Liver (tissue), 9 donors: ENCODE measurements around the gene PRKCH. TPM values are rescaled to one million over a fixed set of nuclear protein-coding genes. Genes with fewer than 3 reads are reported as not detected.

Experiments
- DNase-seq: peaks from one replicate; pipeline ENCODE4 v3.0.0-alpha.2; 2017; ENCODE audit warnings: low spot score
- H3K27ac ChIP-seq, 2 donors: one replicate each; pipeline ENCODE4 v1.7.0; 2013; ENCODE audit warnings: inconsistent platforms in 2 of 2, low read length in 2 of 2, control low read depth in 1 of 2, low read depth in 1 of 2, mild to moderate bottlenecking in 1 of 2
- H3K27me3 ChIP-seq, 4 donors: one replicate each; pipeline versions ENCODE4 v1.6.1 to v1.7.0; 2013; ENCODE audit warnings: low read length in 3 of 4, inconsistent platforms in 1 of 4, mild to moderate bottlenecking in 1 of 4, moderate library complexity in 1 of 4; ENCODE audit not compliant: control insufficient read depth in 4 of 4, insufficient read depth in 4 of 4
- H3K36me3 ChIP-seq, 4 donors: one replicate each; pipeline versions ENCODE4 v1.6.1 to v1.7.0; 2013; ENCODE audit warnings: low read length in 3 of 4, mild to moderate bottlenecking in 3 of 4, low read depth in 1 of 4, moderate library complexity in 1 of 4; ENCODE audit not compliant: control insufficient read depth in 4 of 4, insufficient read depth in 3 of 4
- H3K4me1 ChIP-seq, 4 donors: one replicate each; pipeline versions ENCODE4 v1.6.1 to v1.7.0; 2013; ENCODE audit warnings: low read length in 3 of 4, mild to moderate bottlenecking in 3 of 4, moderate library complexity in 1 of 4; ENCODE audit not compliant: control insufficient read depth in 4 of 4, insufficient read depth in 4 of 4
- H3K4me3 ChIP-seq, 3 donors: one replicate each; pipeline versions ENCODE4 v1.6.1 to v1.7.0; 2013; ENCODE audit warnings: low read length in 3 of 3, control low read depth in 1 of 3, low read depth in 1 of 3, mild to moderate bottlenecking in 1 of 3
- H3K9ac ChIP-seq, 2 donors: one replicate each; pipeline ENCODE4 v1.7.0; 2013; ENCODE audit warnings: low read length in 2 of 2, mild to moderate bottlenecking in 2 of 2, moderate library complexity in 2 of 2, control low read depth in 1 of 2, low read depth in 1 of 2
- H3K9me3 ChIP-seq, 4 donors: one replicate each; pipeline versions ENCODE4 v1.6.1 to v1.7.0; 2013; ENCODE audit warnings: low read length in 3 of 4; ENCODE audit not compliant: control insufficient read depth in 4 of 4
- ATF3 ChIP-seq: IDR thresholded peaks from 2 replicates; pipeline ENCODE4 v1.6.1; 2016; ENCODE audit warnings: antibody characterized with exemption
- CTCF ChIP-seq: fragments of 150-350 bp; IDR thresholded peaks from 2 replicates; pipeline ENCODE4 v1.5.1; 2017; ENCODE audit warnings: improper control_type of control experiment, low read depth, low read length; ENCODE audit not compliant: missing input control
- EGR1 ChIP-seq, 2 donors: IDR thresholded peaks; 2 replicates each; pipeline ENCODE4 v1.6.1; 2016 to 2018; ENCODE audit warnings: antibody characterized with exemption in 2 of 2, low read depth in 2 of 2
- FOXA2 ChIP-seq: IDR thresholded peaks from 2 replicates; pipeline ENCODE4 v1.6.1; 2016; ENCODE audit warnings: antibody characterized with exemption
- HNF4G ChIP-seq: IDR thresholded peaks from 2 replicates; pipeline ENCODE4 v1.6.1; 2016; ENCODE audit warnings: antibody characterized with exemption
- NR2F2 ChIP-seq: IDR thresholded peaks from 2 replicates; pipeline ENCODE4 v1.6.1; 2016; ENCODE audit warnings: antibody characterized with exemption
- RXRA ChIP-seq, 2 donors: IDR thresholded peaks; 2 replicates each; pipeline ENCODE4 v1.6.1; 2017 to 2018; ENCODE audit warnings: antibody characterized with exemption in 2 of 2, mild to moderate bottlenecking in 1 of 2
- SP1 ChIP-seq: IDR thresholded peaks from 2 replicates; pipeline ENCODE4 v1.6.1; 2018; ENCODE audit warnings: antibody characterized with exemption, mild to moderate bottlenecking
- TAF1 ChIP-seq: conservative IDR thresholded peaks from 2 replicates; pipeline ENCODE4 v1.6.1; 2016; ENCODE audit warnings: antibody characterized with exemption, mild to moderate bottlenecking
- ZBTB33 ChIP-seq: IDR thresholded peaks from 2 replicates; pipeline ENCODE4 v1.6.1; 2016; ENCODE audit warnings: antibody characterized with exemption
- WGBS: extraction: QIAGEN DNeasy Blood & Tissue Kit; methylation state at CpG from one replicate; pipeline ENCODE4 v1.1.7; 2013; 5-methylcytosine and 5-hydroxymethylcytosine counted together
- polyA plus RNA-seq, 2 donors: library from polyadenylated mRNA; stranded (reverse) in 1 of 2; unstranded in 1 of 2; fragments of 200-250 nt in 1 of 2; fragments of >200 nt in 1 of 2; fragmentation: Nextera tagmentation in 1 of 2; extraction: Ambion mirVana in 1 of 2; gene quantifications; one replicate each; pipeline versions ENCODE4 v1.2.1 to v1.2.3, GENCODE V29; 2013 to 2015
- total RNA-seq, 2 donors: library from RNA; depleted of rRNA; stranded (reverse); fragments of >200 nt; gene quantifications; one replicate each; pipeline ENCODE4 v1.2.3, GENCODE V29; 2014
- TF ChIP-seq, protein P1 (sequence below): IDR thresholded peaks from 2 replicates; pipeline ENCODE4 v1.6.1; 2016; ENCODE audit warnings: antibody characterized with exemption, mild to moderate bottlenecking
- TF ChIP-seq, protein P2 (sequence below): IDR thresholded peaks from 2 replicates; pipeline ENCODE4 v1.6.1; 2016; ENCODE audit warnings: antibody characterized with exemption
- donor health status: healthy.
- donor health status: healthy.
- donor health status: healthy.
- donor health status: healthy.
- donor health status: healthy.

Gene PRKCH
- total and polyA plus RNA-seq, 4 donors, result 3.9 to 13.7 (median 7.0) TPM

DNA sequence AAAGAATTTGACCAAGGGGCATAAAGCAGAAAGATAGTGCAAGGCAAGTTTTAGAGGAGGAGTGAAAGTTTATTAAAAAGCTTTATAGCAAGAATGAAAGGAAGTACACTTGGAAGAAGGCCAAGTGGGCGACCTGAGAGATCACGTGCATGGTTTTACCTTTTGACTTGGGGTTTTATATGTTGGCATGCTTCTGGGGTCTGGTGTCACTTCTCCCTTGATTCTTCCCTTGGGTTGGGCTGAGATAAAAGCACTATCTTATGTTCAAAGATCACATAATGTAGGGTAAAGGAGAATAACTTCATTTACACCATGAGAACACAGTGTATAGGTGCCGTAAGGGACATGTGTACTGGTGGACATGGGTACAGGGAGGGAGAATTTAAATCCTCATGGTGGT is 22.6 kb upstream of the PRKCH start:
- TF ChIP-seq, protein P1, sequence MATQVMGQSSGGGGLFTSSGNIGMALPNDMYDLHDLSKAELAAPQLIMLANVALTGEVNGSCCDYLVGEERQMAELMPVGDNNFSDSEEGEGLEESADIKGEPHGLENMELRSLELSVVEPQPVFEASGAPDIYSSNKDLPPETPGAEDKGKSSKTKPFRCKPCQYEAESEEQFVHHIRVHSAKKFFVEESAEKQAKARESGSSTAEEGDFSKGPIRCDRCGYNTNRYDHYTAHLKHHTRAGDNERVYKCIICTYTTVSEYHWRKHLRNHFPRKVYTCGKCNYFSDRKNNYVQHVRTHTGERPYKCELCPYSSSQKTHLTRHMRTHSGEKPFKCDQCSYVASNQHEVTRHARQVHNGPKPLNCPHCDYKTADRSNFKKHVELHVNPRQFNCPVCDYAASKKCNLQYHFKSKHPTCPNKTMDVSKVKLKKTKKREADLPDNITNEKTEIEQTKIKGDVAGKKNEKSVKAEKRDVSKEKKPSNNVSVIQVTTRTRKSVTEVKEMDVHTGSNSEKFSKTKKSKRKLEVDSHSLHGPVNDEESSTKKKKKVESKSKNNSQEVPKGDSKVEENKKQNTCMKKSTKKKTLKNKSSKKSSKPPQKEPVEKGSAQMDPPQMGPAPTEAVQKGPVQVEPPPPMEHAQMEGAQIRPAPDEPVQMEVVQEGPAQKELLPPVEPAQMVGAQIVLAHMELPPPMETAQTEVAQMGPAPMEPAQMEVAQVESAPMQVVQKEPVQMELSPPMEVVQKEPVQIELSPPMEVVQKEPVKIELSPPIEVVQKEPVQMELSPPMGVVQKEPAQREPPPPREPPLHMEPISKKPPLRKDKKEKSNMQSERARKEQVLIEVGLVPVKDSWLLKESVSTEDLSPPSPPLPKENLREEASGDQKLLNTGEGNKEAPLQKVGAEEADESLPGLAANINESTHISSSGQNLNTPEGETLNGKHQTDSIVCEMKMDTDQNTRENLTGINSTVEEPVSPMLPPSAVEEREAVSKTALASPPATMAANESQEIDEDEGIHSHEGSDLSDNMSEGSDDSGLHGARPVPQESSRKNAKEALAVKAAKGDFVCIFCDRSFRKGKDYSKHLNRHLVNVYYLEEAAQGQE, result no peak
- no peak for DNase-seq
- Histone ChIP-seq H3K4me3 (no peak overlapping the region), H3K27me3 (no peaks in the 10 kb centered on the region), H3K9me3 (no peaks in the 10 kb centered on the region), H3K9ac (no peak overlapping the region), H3K4me1 (peaks cover 0 to 4% (median 0%) of the 10 kb centered on the region in 4 donors), H3K36me3 (no peaks in the 10 kb centered on the region), H3K27ac (no peak overlapping the region)
- 53% methylated on average over 3 of the region's 3 CpGs for WGBS

GRCh38 chr14:61300209-61300608 is 21.2 kb upstream of the PRKCH start:
- no peak overlapping the region for H3K9ac ChIP-seq
- DNase-seq, result no peak
- no peaks in the 10 kb centered on the region for H3K9me3 ChIP-seq
- H3K4me3 ChIP-seq, result no peak overlapping the region
- no peaks in the 10 kb centered on the region for H3K27me3 ChIP-seq
- no peak overlapping the region for H3K27ac ChIP-seq
- H3K36me3 ChIP-seq, result no peaks in the 10 kb centered on the region
- TF ChIP-seq HNF4G (no peak), RXRA (IDR thresholded peaks at IDR 0.05) (no peak), FOXA2 (no peak), NR2F2 (no peak), CTCF (no peak), ZBTB33 (no peak), EGR1 (IDR thresholded peaks at IDR 0.05; ENCODE audit: low read depth in 2 of 2) (no peak), TAF1 (no peak), ATF3 (no peak), SP1 (no peak)
- TF ChIP-seq, protein P2, sequence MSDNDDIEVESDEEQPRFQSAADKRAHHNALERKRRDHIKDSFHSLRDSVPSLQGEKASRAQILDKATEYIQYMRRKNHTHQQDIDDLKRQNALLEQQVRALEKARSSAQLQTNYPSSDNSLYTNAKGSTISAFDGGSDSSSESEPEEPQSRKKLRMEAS, result no peak
- TF ChIP-seq, protein P1, result no peak
- WGBS, result 39% methylated on average over 2 of the region's 2 CpGs
- peaks cover 0 to 4% (median 0%) of the 10 kb centered on the region in 4 donors for H3K4me1 ChIP-seq
